B cell (primary cell): ENCODE data around the gene BTBD10.

Experiments
- EZH2 ChIP-seq: IDR thresholded peaks from 2 replicates; pipeline ENCODE4 v1.6.1; 2012; ENCODE audit warnings: borderline replicate concordance, low read depth, mild to moderate bottlenecking, moderate library complexity, low read length; ENCODE audit not compliant: insufficient read depth, poor library complexity, severe bottlenecking
- TF ChIP-seq, protein P1 (sequence below): fragments of 200-600 bp; IDR thresholded peaks from one replicate; pipeline ENCODE4 v1.8.0; 2022; ENCODE audit warnings: antibody characterized with exemption, mild to moderate bottlenecking

DNA sequence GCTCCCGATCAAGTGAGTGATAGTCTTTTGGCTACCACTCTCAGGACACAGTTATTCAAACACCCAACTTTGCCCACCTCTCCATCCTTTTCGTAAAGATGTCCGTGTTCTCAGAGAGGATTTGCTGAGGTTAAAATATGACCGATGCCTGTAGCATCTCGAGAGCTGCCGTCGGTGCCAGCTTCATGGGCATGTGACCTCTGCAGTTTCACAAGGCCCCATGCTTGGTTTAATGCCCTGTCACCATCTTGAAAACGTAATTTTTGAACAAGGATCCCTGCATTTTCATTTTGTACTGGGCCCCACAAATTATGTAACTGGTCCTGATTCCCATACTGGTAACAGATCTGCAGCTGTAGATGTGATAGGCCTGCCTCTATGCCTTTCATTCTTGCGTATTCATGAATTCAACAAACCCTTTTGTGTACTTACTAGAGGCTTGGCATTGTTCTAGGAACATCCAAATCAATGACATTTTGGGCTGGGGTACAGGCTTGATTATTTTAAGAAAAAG lies 100.4 kb downstream of the BTBD10 start:
- TF ChIP-seq EZH2: no peak
- TF ChIP-seq, protein P1, sequence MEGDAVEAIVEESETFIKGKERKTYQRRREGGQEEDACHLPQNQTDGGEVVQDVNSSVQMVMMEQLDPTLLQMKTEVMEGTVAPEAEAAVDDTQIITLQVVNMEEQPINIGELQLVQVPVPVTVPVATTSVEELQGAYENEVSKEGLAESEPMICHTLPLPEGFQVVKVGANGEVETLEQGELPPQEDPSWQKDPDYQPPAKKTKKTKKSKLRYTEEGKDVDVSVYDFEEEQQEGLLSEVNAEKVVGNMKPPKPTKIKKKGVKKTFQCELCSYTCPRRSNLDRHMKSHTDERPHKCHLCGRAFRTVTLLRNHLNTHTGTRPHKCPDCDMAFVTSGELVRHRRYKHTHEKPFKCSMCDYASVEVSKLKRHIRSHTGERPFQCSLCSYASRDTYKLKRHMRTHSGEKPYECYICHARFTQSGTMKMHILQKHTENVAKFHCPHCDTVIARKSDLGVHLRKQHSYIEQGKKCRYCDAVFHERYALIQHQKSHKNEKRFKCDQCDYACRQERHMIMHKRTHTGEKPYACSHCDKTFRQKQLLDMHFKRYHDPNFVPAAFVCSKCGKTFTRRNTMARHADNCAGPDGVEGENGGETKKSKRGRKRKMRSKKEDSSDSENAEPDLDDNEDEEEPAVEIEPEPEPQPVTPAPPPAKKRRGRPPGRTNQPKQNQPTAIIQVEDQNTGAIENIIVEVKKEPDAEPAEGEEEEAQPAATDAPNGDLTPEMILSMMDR: no peak
